ENCODE measurements around the gene CGNL1.

CGNL1 gene

GRCh38 chr15:57462381-57462780, 86.1 kb downstream of the CGNL1 start:
- DNase-seq, result no peak

GRCh38 chr15:57463360-57463759, 87.1 kb downstream of the CGNL1 start:
- DNase-seq, result no peak

DNA sequence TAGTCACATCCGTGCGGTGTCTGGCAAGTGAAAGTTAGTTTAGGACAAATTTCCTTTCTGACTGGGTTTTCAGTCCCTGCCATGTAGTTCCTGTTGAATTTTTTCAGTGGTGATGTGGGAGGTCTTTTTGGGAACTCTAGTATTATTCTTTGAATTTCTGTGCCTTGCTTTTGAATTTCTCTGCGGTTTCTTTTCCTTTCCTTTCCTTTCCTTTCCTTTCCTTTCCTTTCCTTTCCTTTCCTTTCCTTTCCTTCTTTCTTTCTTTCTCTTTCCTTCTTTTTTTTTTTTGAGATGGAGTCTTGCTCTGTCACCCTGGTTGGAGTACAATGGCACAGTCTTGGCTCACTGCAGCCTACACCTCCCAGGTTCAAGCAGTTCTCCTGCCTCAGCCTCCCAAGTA, 88.2 kb downstream of the CGNL1 start:
- DNase-seq, result no peak

- no peak for DNase-seq
Observed at GRCh38 chr15:57468486-57468885, 92.2 kb downstream of the CGNL1 start.

- DNase-seq, result no peak
Observed at GRCh38 chr15:57470543-57470942, 94.2 kb downstream of the CGNL1 start.

DNA sequence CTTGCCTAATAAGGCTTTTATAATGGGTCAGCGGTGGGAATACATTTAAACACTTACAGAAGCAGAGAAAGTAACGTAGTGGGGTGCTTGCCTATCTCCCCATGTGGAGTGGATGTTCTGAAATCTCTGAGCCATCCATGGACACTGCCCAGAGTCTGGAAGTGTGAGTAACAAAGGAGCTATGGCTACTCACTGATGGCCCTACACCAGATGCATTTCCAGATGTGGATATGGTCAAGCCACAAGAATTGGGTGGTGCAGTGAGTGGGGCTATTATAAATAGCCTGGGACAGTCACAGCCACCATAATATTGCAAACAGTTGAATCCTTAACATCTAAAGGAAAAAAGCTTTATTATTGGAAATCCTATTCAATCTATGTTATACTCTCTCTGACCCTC, 96.6 kb downstream of the CGNL1 start:
- DNase-seq, result no peak

DNA sequence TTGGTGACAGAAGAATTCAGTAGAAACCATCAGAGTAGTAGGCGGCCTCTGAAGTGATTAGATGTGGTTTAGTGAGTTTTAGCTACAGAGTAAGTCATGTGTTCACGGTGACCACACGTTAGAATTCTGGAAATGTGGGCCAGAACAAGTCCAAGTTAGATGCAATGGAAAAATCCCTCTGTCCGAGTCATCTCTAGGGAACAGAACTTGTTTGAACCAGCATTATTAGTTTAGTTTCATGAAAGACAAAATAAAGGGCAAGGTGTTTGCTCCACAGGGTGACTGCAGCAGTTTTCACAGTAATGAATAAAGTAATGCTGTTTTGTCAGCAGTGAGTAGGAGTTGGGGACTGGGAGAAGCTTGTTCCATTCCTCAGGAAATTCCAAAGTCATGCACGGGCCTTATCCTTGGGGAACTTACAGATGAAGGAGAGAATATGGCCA, 100.2 kb downstream of the CGNL1 start:
- no peak for DNase-seq

DNA sequence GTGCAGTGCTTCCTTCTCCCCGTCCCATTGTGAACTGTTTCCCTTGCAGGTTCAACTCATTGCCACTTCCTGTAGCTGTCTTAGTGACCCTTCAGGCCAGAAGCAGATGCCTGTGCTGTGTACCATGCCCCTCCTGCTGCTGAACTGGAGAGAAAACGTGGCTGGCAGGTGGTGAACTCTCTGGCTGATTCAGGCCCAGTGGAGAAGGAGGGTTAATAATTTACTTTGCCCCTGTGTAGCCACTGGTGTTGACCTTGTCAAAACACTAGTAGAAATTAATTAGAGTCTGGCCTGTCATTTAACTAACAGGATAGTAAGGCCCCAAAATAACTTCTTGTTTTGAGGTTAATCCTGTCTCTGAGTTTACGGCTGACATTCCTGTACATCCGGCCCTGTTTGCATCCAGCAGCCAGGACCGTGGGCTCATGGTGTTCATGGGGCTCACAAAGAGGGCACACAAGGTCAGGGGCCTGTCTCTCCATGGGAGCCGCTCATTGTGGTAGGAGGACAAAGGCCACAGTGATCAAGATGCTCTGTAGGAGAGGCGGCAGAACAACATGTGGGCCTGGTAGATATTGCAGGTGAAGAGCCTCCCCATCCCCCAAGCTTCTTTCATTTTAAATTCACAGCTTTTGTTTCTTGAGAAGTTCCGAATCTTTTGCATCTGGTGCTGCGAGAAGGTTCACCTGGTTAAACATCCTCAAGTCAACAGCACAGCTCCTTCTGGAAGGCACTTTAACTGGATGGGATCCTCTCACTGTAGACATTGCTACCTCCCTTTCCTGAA, 101.6 kb downstream of the CGNL1 start:
- DNase-seq, result no peak

GRCh38 chr15:57479005-57479404, 102.7 kb downstream of the CGNL1 start:
- DNase-seq, result no peak

DNA sequence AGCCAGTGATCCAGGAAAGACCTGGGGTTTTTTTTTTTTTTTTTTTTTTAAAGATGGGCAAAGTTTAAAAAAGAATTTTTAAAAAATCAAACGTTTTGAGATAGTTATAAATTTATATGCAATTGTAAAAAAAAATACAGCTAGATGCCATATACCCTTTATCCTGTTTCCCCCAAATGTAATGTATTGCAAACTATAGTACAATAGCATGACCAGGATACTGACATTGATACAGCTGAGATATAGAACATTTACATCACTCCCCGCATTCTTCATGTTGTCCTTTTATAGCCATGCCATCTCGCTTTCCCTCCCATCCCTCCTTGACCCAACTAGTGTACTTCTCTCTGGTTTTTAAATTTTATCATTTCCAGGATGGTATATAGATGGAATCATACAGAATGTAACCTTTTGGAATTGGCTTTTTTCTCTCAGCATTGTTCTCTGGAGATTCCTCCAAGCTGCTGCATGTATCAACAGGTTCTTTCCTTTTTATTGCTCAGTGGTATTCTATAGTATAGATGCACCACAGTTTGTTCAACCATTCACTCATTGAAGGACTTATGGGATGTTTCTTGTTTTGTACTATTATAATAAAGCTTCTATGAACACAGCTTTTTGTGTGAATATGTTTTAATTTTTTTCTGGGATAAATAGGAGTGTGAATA, 104.9 kb downstream of the CGNL1 start:
- no peak for DNase-seq

GRCh38 chr15:57485869-57486268, 109.6 kb downstream of the CGNL1 start:
- no peak for DNase-seq

- DNase-seq, result no peak
Observed at GRCh38 chr15:57486833-57487232, 110.5 kb downstream of the CGNL1 start.

- DNase-seq, result no peak
Observed at GRCh38 chr15:57489122-57489521, 112.8 kb downstream of the CGNL1 start.

DNA sequence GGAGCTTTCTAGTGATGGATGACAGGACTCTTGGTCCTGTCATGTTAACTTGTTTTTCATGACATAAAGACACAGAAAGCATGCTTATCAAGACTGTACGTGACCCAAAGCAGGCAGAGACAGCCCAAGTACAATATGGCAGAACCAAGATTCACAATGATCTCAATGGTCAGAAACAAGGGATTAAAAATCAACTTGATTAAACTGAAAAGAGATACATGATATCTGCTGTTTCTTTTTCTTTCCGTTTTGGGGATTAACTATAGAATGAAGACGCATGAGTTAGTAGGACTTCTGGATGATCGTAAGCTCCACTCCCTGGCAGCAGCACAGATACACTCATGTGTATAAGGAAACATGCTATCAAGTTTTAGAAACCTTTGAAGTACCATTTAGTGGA, 117.0 kb downstream of the CGNL1 start:
- DNase-seq, result no peak

DNA sequence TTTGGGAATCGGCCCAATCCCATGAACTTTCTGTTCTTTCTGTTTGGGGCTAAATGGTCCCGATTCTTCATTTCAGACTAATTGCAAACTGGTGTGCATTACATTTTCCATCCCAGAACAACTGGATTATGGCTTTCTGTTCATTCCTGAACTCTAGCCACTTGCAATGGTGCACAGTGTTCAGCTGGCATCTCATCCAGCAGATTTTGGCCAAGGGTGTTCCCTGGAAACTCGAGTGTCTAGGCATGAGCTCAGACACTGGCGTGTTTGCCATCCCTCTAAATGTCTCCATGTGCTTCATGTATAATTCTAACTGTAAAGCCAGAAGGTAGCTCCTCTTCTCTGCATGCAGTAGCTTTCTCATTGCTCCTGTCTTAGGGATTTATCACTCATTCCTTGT, 118.3 kb downstream of the CGNL1 start:
- no peak for DNase-seq

GRCh38 chr15:57495041-57495440, 118.7 kb downstream of the CGNL1 start:
- no peak for DNase-seq

- no peak for DNase-seq
Observed at GRCh38 chr15:57495554-57496165, 119.4 kb downstream of the CGNL1 start.

DNA sequence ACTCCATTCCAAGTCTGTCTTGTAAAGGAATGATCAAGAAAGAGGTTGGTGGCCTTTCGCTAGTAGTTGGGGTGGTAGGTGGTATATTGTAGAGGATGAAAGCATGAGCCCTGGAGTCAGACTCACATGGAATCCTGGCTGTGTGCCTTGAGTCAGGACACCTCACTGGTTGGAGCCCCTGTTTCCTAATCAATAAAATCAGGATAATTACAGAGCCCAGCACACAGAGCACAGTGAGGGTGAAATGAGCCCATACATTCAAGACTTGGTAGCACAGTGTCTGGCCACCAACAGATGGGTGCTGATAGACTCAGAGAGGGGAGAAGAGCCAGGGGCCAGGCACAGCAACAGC, 120.3 kb downstream of the CGNL1 start:
- no peak for DNase-seq

DNA sequence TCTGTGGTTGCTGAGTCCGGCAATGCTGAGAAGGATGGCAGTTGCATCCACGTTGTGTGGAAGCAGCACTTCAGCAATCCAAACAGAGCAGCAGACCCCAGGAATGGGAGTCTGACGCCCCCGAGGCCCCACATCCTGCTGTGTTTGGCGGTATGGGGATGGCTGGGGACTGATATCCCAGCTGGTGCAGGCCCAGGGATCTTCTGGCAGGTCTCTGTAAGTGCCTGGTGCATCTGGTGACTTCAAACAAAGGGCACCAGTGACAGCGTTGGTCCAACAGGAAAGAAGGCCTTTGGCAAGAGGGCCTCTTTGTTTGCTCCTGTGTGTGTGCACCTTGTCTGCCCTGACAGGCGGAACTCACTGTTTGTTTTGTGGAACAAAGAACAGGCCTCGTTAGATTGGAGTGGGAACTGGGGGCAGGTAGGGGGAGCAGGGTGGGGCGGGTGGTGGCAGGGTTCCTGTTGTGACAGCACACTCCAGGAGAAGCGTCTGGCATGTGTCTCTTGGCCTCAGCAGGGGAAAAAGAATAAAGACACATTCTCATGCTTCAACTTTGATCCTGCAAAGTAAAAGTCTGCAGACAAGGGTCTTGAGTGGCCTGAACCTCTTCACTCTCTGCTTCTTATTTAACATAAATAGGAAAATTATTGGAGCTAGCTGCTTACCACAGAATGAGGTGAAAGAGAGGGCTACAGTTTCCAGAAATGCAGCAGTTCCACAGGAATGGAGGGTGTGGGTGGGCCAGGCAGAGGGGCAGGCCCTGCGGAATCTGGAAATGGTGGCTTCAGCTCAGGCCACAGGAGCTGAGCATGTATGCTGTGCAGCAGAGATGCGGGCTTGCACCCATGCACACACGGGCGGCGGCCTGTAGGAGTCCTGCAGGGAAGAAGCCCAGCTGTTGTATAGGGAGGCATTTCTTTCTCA, 120.9 kb downstream of the CGNL1 start:
- no peak for DNase-seq

DNA sequence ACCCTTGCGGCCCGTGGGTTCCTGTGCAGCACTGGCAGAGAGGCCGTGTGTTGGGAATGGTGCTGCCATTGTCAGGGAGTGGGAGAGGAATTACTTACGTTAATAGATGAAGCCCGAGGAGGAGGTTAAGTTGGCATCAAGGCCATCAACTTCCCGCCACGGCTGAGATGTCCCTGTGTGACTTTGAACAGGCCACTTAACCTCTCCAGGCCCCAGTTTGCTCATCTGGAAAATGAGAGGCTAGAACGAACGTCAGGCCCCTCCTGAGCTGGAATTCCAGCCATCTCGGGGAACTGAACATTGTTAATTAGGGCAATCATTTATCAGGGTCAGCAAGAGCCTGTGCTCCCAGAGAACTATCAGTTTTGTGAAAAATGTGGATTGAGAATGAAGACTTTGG, 124.0 kb downstream of the CGNL1 start:
- DNase-seq, result no peak

GRCh38 chr15:57500979-57501576, 124.8 kb downstream of the CGNL1 start:
- no peak for DNase-seq

DNA sequence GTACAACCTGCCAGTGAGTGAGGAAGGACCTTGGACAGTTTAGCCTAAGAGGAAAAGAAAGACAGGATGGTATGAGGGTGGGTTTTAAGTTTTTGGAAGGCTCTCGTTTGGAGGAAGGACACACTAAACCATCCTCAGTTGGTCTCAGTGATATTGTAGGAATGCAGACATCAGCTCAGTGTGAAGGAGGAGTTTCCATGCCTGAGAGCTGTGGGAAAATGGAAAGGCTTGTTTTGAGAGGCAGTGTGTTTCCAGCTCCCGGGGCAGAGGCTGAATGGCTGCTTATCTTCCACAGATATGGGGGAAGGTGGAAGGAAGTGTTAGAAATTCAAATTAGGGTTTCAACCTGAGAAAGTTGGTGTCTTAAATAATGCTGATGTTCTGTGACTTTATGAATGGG, 125.8 kb downstream of the CGNL1 start:
- no peak for DNase-seq
